Neural cell (in vitro differentiated cells): ENCODE results near the gene TPST1. TPM values are rescaled to one million over a fixed set of nuclear protein-coding genes. Genes with fewer than 3 reads are reported as not detected.

Source experiments
- H2AFZ ChIP-seq: fragments of 200-600, 300-800 bp; sonication (generic), shearing (Covaris generic); 2 replicates; pipeline ENCODE4 v1.6.0; 2014; ENCODE audit warnings: low read depth, mild to moderate bottlenecking, antibody characterized with exemption, low read length, moderate library complexity
- H3F3A ChIP-seq: fragments of 200-600 bp; shearing (Covaris generic); 2 replicates; pipeline ENCODE4 v1.6.1; 2016; ENCODE audit warnings: mild to moderate bottlenecking, moderate library complexity, mixed read lengths, antibody characterized with exemption, low read length; ENCODE audit not compliant: insufficient read depth, poor library complexity, severe bottlenecking
- H3K27ac ChIP-seq: fragments of 200-600, 300-800 bp; sonication (generic), shearing (Covaris generic); 2 replicates; pipeline ENCODE4 v1.5.1; 2014; ENCODE audit warnings: mild to moderate bottlenecking, low read length, moderate library complexity
- H3K27me3 ChIP-seq: fragments of 300-800, 200-600 bp; sonication (generic), shearing (Covaris generic); 2 replicates; pipeline ENCODE4 v1.6.0; 2014; ENCODE audit warnings: mild to moderate bottlenecking, low read depth, low read length, moderate library complexity; ENCODE audit not compliant: insufficient read depth
- H3K36me3 ChIP-seq: fragments of 300-800, 200-600 bp; sonication (generic), shearing (Covaris generic); 2 replicates; pipeline ENCODE4 v1.5.1; 2014; ENCODE audit warnings: mild to moderate bottlenecking, antibody characterized with exemption, low read length, moderate library complexity; ENCODE audit not compliant: insufficient read depth
- H3K4me2 ChIP-seq: fragments of 300-800, 200-600 bp; sonication (generic), shearing (Covaris generic); 2 replicates; pipeline ENCODE4 v1.6.0; 2014; ENCODE audit warnings: mild to moderate bottlenecking, low read length
- H3K4me3 ChIP-seq: fragments of 300-800, 200-600 bp; sonication (generic), shearing (Covaris generic); 2 replicates; pipeline ENCODE4 v1.5.1; 2014; ENCODE audit warnings: mild to moderate bottlenecking, low read length, moderate library complexity
- H3K79me2 ChIP-seq: fragments of 200-600 bp; shearing (Covaris generic); replicated peaks from 2 replicates; pipeline ENCODE4 v1.6.0; 2014; ENCODE audit warnings: mild to moderate bottlenecking, low read length, moderate library complexity; ENCODE audit not compliant: insufficient read depth
- H3K9ac ChIP-seq: fragments of 300-800, 200-600 bp; sonication (generic), shearing (Covaris generic); 2 replicates; pipeline ENCODE4 v1.6.1; 2016; ENCODE audit warnings: mild to moderate bottlenecking, low read length, mixed read lengths
- H3K9me2 ChIP-seq: fragments of 200-600 bp; shearing (Covaris generic); 2 replicates; pipeline ENCODE4 v1.6.1; 2016; ENCODE audit warnings: mild to moderate bottlenecking, low read length, mixed read lengths; ENCODE audit not compliant: insufficient read depth
- H3K9me3 ChIP-seq: fragments of 200-600, 300-800 bp; sonication (generic), shearing (Covaris generic); 2 replicates; pipeline ENCODE4 v1.6.1; 2016; ENCODE audit warnings: mild to moderate bottlenecking, mixed run types, low read length, moderate library complexity, mixed read lengths
- H4K20me1 ChIP-seq: fragments of 200-600 bp; shearing (Covaris generic); 2 replicates; pipeline ENCODE4 v1.6.1; 2016; ENCODE audit warnings: mild to moderate bottlenecking, mixed run types; ENCODE audit not compliant: insufficient read depth
- EP300 ChIP-seq: fragments of 450-650 bp; conservative IDR thresholded peaks from 2 replicates; pipeline ENCODE4 v1.6.1; 2014; ENCODE audit warnings: antibody characterized with exemption, mild to moderate bottlenecking, moderate library complexity; ENCODE audit not compliant: poor library complexity, severe bottlenecking
- EZH2 ChIP-seq: fragments of 200-600, 300-800 bp; shearing (Covaris generic), sonication (generic); IDR thresholded peaks from 2 replicates; pipeline ENCODE4 v1.6.1; 2014; ENCODE audit warnings: antibody characterized with exemption, low read length, borderline replicate concordance, mild to moderate bottlenecking; ENCODE audit not compliant: insufficient read depth, poor library complexity, severe bottlenecking
- MXI1 ChIP-seq: fragments of 450-650 bp; conservative IDR thresholded peaks from 2 replicates; pipeline ENCODE4 v1.6.1; 2014; ENCODE audit warnings: antibody characterized with exemption, mild to moderate bottlenecking; ENCODE audit not compliant: poor library complexity, severe bottlenecking
- POLR2AphosphoS5 ChIP-seq: IDR thresholded peaks from 2 replicates; pipeline ENCODE4 v1.6.1; 2012
- RAD21 ChIP-seq: fragments of 450-650 bp; conservative IDR thresholded peaks from 2 replicates; pipeline ENCODE4 v1.6.1; 2014; ENCODE audit warnings: antibody characterized with exemption, mild to moderate bottlenecking, moderate library complexity
- SMC3 ChIP-seq: fragments of 450-650 bp; conservative IDR thresholded peaks from 2 replicates; pipeline ENCODE4 v1.6.1; 2014; ENCODE audit warnings: antibody characterized with exemption, mild to moderate bottlenecking, moderate library complexity; ENCODE audit not compliant: poor library complexity
- TAF1 ChIP-seq: IDR thresholded peaks from 2 replicates; pipeline ENCODE4 v1.6.1; 2012; ENCODE audit warnings: low read depth
- polyA plus RNA-seq: library from polyadenylated mRNA; depleted of rRNA; stranded (reverse); fragments of >200 nt; gene quantifications from 2 replicates; pipeline ENCODE4 v1.2.3, GENCODE V29; 2014
- TF ChIP-seq, protein P1 (sequence below): IDR thresholded peaks from 2 replicates; pipeline ENCODE4 v1.6.1; 2012; ENCODE audit warnings: borderline replicate concordance
- TF ChIP-seq, protein P2 (sequence below): fragments of 450-650 bp; IDR thresholded peaks from 2 replicates; pipeline ENCODE4 v1.5.1; 2014; ENCODE audit warnings: antibody characterized with exemption, mild to moderate bottlenecking, moderate library complexity; ENCODE audit not compliant: poor library complexity, severe bottlenecking

Gene TPST1
- polyA plus RNA-seq, 1 donor from 2014 or later: 58.5 TPM

DNA sequence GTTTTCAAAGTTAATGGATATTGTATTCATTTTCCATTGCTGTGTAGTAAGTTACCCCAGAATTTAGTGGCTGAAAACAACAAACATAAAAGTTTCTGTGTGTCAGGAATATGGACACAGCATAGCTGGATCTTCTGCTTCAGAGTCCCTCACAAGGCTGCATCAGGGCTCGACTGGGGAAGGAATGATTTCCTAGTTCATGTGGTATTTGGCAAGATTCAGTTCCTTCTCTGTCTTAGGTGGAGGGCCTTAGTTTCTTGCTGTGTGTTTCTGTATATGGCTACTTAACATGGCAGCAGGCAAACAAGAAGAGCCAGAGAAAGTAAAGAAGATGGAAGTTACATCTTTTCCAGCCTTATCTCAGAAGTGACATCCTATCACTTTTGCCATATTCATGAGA, 51.1 kb downstream of the TPST1 start:
- H3K4me2 ChIP-seq: no peak overlapping the region

DNA sequence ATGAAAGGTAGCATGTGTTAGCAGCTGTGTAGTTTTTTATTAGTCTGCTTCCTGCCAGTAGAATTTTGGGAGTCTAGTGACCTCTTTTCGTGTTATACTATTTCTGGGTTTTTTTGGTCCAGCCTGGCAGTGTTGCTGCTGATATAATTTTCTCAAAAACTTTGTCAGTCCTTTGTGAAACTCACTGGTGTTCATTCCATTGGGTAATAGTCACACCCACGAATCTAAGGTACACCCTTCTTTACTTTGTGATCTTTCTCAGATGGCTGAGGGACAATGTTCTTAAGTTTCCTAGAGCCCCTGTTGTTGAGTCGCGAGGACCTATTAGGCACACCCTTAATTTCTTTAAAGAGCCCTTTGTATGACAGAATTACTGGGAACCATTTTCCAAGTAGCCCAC, 52.3 kb downstream of the TPST1 start:
- no peaks in the 10 kb centered on the region for H3K27me3 ChIP-seq
- H3K9ac ChIP-seq: no peak overlapping the region
- H3K79me2 ChIP-seq: peaks cover 5% of the 10 kb centered on the region
- no peak overlapping the region for H3K27ac ChIP-seq
- H4K20me1 ChIP-seq: no peaks in the 10 kb centered on the region
- no peak for TF ChIP-seq RAD21
- no peak for TF ChIP-seq MXI1
- TF ChIP-seq, protein P1, sequence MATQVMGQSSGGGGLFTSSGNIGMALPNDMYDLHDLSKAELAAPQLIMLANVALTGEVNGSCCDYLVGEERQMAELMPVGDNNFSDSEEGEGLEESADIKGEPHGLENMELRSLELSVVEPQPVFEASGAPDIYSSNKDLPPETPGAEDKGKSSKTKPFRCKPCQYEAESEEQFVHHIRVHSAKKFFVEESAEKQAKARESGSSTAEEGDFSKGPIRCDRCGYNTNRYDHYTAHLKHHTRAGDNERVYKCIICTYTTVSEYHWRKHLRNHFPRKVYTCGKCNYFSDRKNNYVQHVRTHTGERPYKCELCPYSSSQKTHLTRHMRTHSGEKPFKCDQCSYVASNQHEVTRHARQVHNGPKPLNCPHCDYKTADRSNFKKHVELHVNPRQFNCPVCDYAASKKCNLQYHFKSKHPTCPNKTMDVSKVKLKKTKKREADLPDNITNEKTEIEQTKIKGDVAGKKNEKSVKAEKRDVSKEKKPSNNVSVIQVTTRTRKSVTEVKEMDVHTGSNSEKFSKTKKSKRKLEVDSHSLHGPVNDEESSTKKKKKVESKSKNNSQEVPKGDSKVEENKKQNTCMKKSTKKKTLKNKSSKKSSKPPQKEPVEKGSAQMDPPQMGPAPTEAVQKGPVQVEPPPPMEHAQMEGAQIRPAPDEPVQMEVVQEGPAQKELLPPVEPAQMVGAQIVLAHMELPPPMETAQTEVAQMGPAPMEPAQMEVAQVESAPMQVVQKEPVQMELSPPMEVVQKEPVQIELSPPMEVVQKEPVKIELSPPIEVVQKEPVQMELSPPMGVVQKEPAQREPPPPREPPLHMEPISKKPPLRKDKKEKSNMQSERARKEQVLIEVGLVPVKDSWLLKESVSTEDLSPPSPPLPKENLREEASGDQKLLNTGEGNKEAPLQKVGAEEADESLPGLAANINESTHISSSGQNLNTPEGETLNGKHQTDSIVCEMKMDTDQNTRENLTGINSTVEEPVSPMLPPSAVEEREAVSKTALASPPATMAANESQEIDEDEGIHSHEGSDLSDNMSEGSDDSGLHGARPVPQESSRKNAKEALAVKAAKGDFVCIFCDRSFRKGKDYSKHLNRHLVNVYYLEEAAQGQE: no peak
- TF ChIP-seq, protein P2, sequence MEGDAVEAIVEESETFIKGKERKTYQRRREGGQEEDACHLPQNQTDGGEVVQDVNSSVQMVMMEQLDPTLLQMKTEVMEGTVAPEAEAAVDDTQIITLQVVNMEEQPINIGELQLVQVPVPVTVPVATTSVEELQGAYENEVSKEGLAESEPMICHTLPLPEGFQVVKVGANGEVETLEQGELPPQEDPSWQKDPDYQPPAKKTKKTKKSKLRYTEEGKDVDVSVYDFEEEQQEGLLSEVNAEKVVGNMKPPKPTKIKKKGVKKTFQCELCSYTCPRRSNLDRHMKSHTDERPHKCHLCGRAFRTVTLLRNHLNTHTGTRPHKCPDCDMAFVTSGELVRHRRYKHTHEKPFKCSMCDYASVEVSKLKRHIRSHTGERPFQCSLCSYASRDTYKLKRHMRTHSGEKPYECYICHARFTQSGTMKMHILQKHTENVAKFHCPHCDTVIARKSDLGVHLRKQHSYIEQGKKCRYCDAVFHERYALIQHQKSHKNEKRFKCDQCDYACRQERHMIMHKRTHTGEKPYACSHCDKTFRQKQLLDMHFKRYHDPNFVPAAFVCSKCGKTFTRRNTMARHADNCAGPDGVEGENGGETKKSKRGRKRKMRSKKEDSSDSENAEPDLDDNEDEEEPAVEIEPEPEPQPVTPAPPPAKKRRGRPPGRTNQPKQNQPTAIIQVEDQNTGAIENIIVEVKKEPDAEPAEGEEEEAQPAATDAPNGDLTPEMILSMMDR: no peak
- no peak for TF ChIP-seq EP300
- TF ChIP-seq POLR2AphosphoS5: no peak
- no peak for TF ChIP-seq SMC3
- TF ChIP-seq EZH2: no peak
- no peak for TF ChIP-seq TAF1
- no peaks in the 10 kb centered on the region for H3K9me2 ChIP-seq
- H3K4me2 ChIP-seq: no peak overlapping the region
- H2AFZ ChIP-seq: no peak overlapping the region
- no peaks in the 10 kb centered on the region for H3K9me3 ChIP-seq
- H3K4me3 ChIP-seq: no peak overlapping the region
- no peaks in the 10 kb centered on the region for H3F3A ChIP-seq
- H3K36me3 ChIP-seq: no peaks in the 10 kb centered on the region

More for the DNA sequence above, 51.1 kb downstream of the TPST1 start:
- Histone ChIP-seq H3K9ac (no peak overlapping the region), H3K4me3 (no peak overlapping the region), H3K36me3 (no peaks in the 10 kb centered on the region), H3K79me2 (peaks cover 5% of the 10 kb centered on the region), H2AFZ (no peak overlapping the region), H3K9me3 (no peaks in the 10 kb centered on the region), H3F3A (no peaks in the 10 kb centered on the region), H3K27me3 (no peaks in the 10 kb centered on the region), H3K27ac (no peak overlapping the region), H4K20me1 (no peaks in the 10 kb centered on the region), H3K9me2 (no peaks in the 10 kb centered on the region)
- TF ChIP-seq, protein P1: no peak
- TF ChIP-seq POLR2AphosphoS5: no peak
- no peak for TF ChIP-seq TAF1
